NT2/D1 (cell line): ENCODE data around the gene CDC42BPA.

Experiments used
- SUZ12 ChIP-seq: IDR thresholded peaks from 2 replicates; pipeline ENCODE4 v1.6.1; 2011; ENCODE audit not compliant: insufficient read length, insufficient read depth; ENCODE audit errors: extremely low read depth
- YY1 ChIP-seq: IDR thresholded peaks from 2 replicates; pipeline ENCODE4 v1.6.1; 2011; ENCODE audit not compliant: insufficient read length, insufficient read depth
- ZNF274 ChIP-seq: IDR thresholded peaks from 2 replicates; pipeline ENCODE4 v1.6.1; 2011; ENCODE audit warnings: mild to moderate bottlenecking, low read depth, low read length

- TF ChIP-seq YY1 (peak; percentile 10), ZNF274 (no peak), SUZ12 (no peak)
Observed at GRCh38 chr1:227185291-227185690, 133.0 kb downstream of the CDC42BPA start.
